GM23248 (cell line): ENCODE data around the gene NEK11.

Experiments used
- EZH2 ChIP-seq: fragments of 200-600 bp; sonication (generic); IDR thresholded peaks from 2 replicates; pipeline ENCODE4 v1.6.1; 2018; ENCODE audit warnings: antibody characterized with exemption, mild to moderate bottlenecking; ENCODE audit not compliant: insufficient read depth, poor library complexity, severe bottlenecking
- EZH2phosphoT487 ChIP-seq: fragments of 200-600 bp; sonication (generic); IDR thresholded peaks from 2 replicates; pipeline ENCODE4 v1.6.1; 2018; ENCODE audit warnings: antibody characterized with exemption, moderate library complexity, mild to moderate bottlenecking, low read depth; ENCODE audit not compliant: insufficient read depth

- TF ChIP-seq EZH2phosphoT487 = no peak
- no peak for TF ChIP-seq EZH2
Measured at GRCh38 chr3:131388490-131388799, 361.8 kb downstream of the NEK11 start.
